GM12801 (cell line): ENCODE measurements around the gene CPLANE2.

Source experiments
- CTCF ChIP-seq: IDR thresholded peaks from one replicate; pipeline ENCODE4 v1.5.1; 2011; ENCODE audit warnings: control low read depth; ENCODE audit not compliant: insufficient read length; ENCODE audit errors: extremely low read depth

CPLANE2 gene

GRCh38 chr1:16212251-16212961 is 24.6 kb downstream of the CPLANE2 start, which contains the start of gene ARHGEF19:
ARHGEF19 (minus strand) TSS chr1:16212652; CDS start chr1:16209054, 3,598 bp downstream.
- no peak for TF ChIP-seq CTCF

DNA sequence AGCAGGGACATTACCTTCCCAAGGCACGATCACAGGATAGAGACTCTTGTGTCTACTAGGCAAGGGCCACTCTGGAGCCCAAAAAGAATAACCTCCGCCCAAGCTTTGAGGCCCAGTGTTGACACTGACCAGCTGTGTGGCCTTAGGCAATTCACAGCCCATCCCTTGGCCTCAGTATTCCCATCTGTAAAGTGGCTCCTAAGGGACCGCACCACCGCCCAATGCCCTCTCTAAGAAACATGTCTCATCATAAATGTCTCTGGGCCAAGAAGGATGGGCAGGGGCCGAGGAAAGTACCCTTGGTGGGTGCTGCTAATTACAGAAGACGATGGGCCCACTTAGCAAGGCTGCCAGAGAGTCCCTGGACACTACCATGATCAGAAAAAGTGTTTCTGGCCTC is 25.2 kb downstream of the CPLANE2 start:
- no peak for TF ChIP-seq CTCF

DNA sequence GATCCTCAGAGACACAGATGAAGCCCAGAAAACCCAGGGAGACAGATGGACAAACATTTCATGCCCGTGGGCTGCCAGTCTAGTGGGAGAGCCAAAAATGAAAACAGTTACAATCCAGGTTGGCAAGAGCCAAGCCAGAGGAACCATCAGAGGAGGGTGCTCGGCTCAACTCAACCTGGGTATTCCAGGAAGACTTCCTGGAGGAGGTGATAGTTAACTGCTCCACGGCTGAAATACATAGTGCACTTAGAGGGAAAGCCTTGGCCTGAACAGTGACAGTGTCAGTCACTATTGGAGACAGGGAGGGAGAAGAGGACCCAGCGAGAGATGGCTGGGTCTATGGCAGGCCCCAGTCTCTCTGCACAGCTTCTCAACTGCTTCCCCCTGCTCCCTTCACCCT is 26.4 kb downstream of the CPLANE2 start:
- no peak for TF ChIP-seq CTCF

DNA sequence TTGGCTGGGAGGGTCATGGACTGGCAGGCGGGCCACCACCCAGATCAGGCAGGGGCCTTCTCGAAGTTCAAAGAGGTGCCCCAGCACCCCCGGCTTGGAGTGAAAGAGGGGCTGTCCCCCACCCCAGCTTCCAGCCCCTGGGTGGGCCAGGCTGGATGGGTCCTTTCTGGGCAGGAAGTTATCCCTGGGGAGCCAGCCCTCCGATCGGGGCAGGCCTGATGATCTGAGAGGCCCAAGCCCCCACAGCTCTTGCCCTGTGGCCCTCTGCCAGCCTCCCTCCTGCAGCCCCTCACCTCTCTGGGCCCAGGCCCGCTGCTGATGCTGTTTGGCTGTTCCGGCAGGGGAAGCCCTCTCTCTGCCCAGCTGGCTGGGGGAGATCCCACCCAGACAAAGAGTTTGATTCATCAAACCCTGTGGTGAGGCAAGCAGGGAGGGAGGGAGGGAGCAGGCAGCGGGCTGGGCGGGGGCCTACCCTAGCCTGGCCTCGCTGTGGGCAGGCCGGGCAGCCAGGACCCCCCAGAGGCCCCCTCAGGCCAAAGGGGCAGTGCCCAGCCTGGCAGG is 27.1 kb downstream of the CPLANE2 start:
- TF ChIP-seq CTCF, result no peak

DNA sequence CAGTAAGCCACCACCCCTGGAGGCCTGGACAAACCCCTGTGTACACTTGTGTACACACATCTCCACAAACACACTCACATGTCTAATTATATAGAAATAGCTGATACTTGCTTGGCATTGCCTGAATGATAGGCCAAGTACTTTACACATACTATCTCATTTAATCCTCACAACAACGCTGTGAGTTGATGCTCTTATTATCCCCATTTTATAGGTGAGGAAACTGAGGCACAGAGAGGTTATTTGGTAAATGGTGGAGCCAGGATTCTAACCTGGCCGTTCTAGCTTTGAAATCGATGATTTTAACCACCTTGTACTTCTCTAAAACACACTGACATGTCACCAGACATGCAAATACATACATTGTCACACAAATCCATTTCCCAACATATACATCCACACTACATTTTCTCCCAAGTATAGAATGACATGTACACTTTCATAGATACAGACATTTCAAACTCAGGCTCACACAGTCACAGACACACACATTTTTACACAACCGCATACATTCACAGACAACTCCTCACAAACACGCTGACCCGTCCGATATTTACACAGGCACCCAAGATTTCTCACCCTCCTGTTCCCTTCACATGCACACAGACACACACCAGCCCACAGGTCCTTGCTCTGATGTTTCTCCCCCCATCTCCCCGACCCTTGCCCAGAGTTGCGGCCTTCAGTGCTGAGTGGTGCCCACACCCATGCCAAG is 27.7 kb downstream of the CPLANE2 start:
- no peak for TF ChIP-seq CTCF

GRCh38 chr1:16208270-16208987 is 28.6 kb downstream of the CPLANE2 start:
- no peak for TF ChIP-seq CTCF
